ENCODE data around the gene ABCA12.

The ABCA12 gene

GRCh38 chr2:215059724-215060123 is 78.7 kb downstream of the ABCA12 start:
- H3K79me2 ChIP-seq (ENCODE audit: insufficient read depth, low read length) = no peaks in the 10 kb centered on the region
- no peaks in the 10 kb centered on the region for H3K36me3 ChIP-seq (ENCODE audit: insufficient read depth, low read length)
- H3K9me2 ChIP-seq (ENCODE audit: low read depth, low read length) = no peaks in the 10 kb centered on the region
- H3F3A ChIP-seq (ENCODE audit: insufficient read depth, low read length) = no peaks in the 10 kb centered on the region
- H3K4me3 ChIP-seq (ENCODE audit: low read depth, low read length, poor library complexity, severe bottlenecking) = no peak overlapping the region
- TF ChIP-seq EZH2 (IDR thresholded peaks at IDR 0.05; ENCODE audit: borderline replicate concordance, low read length) (no peak), CTCF (IDR thresholded peaks at IDR 0.05; ENCODE audit: low read length) (no peak)
- H3K27me3 ChIP-seq (ENCODE audit: insufficient read depth, low read length) = no peaks in the 10 kb centered on the region
- H3K9ac ChIP-seq (ENCODE audit: low read length) = no peak overlapping the region
- H3K4me2 ChIP-seq (ENCODE audit: low read length) = no peak overlapping the region
- no peaks in the 10 kb centered on the region for H3K9me3 ChIP-seq (ENCODE audit: low read length)
- H3K4me1 ChIP-seq (ENCODE audit: insufficient read depth, low read length, severe bottlenecking) = no peaks in the 10 kb centered on the region
- H3K27ac ChIP-seq (ENCODE audit: low read depth, low read length, poor library complexity, severe bottlenecking) = no peak overlapping the region
- no peaks in the 10 kb centered on the region for H4K20me1 ChIP-seq (ENCODE audit: insufficient read depth, low read length)
- H2AFZ ChIP-seq (ENCODE audit: low read length) = no peak overlapping the region

- no peaks in the 10 kb centered on the region for H3K79me2 ChIP-seq (ENCODE audit: insufficient read depth, low read length)
- TF ChIP-seq EZH2 (IDR thresholded peaks at IDR 0.05; ENCODE audit: borderline replicate concordance, low read length) (no peak), CTCF (IDR thresholded peaks at IDR 0.05; ENCODE audit: low read length) (no peak)
- H3F3A ChIP-seq (ENCODE audit: insufficient read depth, low read length) = no peaks in the 10 kb centered on the region
- H3K4me3 ChIP-seq (ENCODE audit: low read depth, low read length, poor library complexity, severe bottlenecking) = no peak overlapping the region
- H3K9ac ChIP-seq (ENCODE audit: low read length) = no peak overlapping the region
- H3K9me2 ChIP-seq (ENCODE audit: low read depth, low read length) = no peaks in the 10 kb centered on the region
- H2AFZ ChIP-seq (ENCODE audit: low read length) = no peak overlapping the region
- H4K20me1 ChIP-seq (ENCODE audit: insufficient read depth, low read length) = no peaks in the 10 kb centered on the region
- no peaks in the 10 kb centered on the region for H3K9me3 ChIP-seq (ENCODE audit: low read length)
- no peaks in the 10 kb centered on the region for H3K4me1 ChIP-seq (ENCODE audit: insufficient read depth, low read length, severe bottlenecking)
- no peak overlapping the region for H3K27ac ChIP-seq (ENCODE audit: low read depth, low read length, poor library complexity, severe bottlenecking)
- no peaks in the 10 kb centered on the region for H3K27me3 ChIP-seq (ENCODE audit: insufficient read depth, low read length)
- no peaks in the 10 kb centered on the region for H3K36me3 ChIP-seq (ENCODE audit: insufficient read depth, low read length)
- H3K4me2 ChIP-seq (ENCODE audit: low read length) = no peak overlapping the region
These were observed 82.5 kb downstream of the ABCA12 start for GRCh38 chr2:215055891-215056290.

- Histone ChIP-seq H3K27me3 (ENCODE audit: insufficient read depth, low read length) (no peaks in the 10 kb centered on the region), H3K4me2 (ENCODE audit: low read length) (no peak overlapping the region), H3K27ac (ENCODE audit: low read depth, low read length, poor library complexity, severe bottlenecking) (no peak overlapping the region), H2AFZ (ENCODE audit: low read length) (no peak overlapping the region), H3K4me3 (ENCODE audit: low read depth, low read length, poor library complexity, severe bottlenecking) (no peak overlapping the region), H3K9me3 (ENCODE audit: low read length) (no peaks in the 10 kb centered on the region), H3F3A (ENCODE audit: insufficient read depth, low read length) (no peaks in the 10 kb centered on the region), H3K9me2 (ENCODE audit: low read depth, low read length) (no peaks in the 10 kb centered on the region), H3K4me1 (ENCODE audit: insufficient read depth, low read length, severe bottlenecking) (no peaks in the 10 kb centered on the region), H4K20me1 (ENCODE audit: insufficient read depth, low read length) (no peaks in the 10 kb centered on the region), H3K9ac (ENCODE audit: low read length) (no peak overlapping the region), H3K36me3 (ENCODE audit: insufficient read depth, low read length) (no peaks in the 10 kb centered on the region), H3K79me2 (ENCODE audit: insufficient read depth, low read length) (no peaks in the 10 kb centered on the region)
- TF ChIP-seq EZH2 (IDR thresholded peaks at IDR 0.05; ENCODE audit: borderline replicate concordance, low read length) (no peak), CTCF (IDR thresholded peaks at IDR 0.05; ENCODE audit: low read length) (no peak)
These were observed 85.6 kb downstream of the ABCA12 start for GRCh38 chr2:215052810-215053209.
